Inferior parietal cortex (tissue), 1 donor: ENCODE results near the gene GGT1.
"Not testable (repeated sequence)": the region's sequence is repeated elsewhere in the genome, so short reads cannot be mapped to it uniquely, and the experiment has no call there.

Experiments
- DNase-seq: peaks from one replicate; pipeline ENCODE4 v3.0.0-alpha.2; 2016; ENCODE audit errors: extremely low spot score

GGT1 gene

DNA sequence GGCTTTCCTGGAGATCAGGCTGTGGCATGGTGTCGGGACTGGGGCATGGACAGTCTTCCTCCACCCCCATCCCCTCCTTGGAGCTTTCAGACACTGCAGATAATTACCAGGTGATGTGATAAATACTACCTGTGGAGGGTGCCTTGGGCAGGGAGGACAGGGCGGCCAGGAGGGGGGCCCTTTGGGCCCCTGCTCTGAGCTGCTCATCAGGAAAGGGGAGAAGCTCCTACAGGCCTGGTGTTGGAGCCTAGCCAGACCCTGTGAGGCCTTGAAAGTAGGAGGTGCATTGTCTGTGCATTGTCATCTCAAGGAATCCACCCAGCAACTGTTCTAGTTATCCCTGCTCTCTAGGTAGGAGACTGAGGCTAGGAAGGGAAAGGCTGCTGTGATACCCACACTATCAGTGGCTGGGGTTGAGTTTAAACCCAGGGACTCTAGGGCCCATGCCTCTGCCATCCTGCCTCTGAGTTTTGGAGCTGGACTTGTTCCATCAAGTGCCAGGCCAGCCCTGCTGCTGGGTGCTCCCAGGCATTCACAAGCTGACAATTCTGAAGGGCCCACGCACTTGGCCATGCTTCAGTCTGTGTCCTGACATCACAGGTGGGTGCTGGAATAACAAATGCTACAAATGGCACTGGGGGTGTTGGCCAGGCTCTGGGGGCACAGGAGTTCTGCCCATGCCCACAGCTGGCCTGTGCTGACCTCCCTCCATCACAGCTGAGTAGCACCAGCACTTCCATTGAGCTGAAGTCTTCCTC lies 2.9 kb upstream of the GGT1 start:
- not testable (repeated sequence) for DNase-seq

GRCh38 chr22:24601217-24602104 lies 1.5 kb upstream of the GGT1 start:
- no peak for DNase-seq

DNA sequence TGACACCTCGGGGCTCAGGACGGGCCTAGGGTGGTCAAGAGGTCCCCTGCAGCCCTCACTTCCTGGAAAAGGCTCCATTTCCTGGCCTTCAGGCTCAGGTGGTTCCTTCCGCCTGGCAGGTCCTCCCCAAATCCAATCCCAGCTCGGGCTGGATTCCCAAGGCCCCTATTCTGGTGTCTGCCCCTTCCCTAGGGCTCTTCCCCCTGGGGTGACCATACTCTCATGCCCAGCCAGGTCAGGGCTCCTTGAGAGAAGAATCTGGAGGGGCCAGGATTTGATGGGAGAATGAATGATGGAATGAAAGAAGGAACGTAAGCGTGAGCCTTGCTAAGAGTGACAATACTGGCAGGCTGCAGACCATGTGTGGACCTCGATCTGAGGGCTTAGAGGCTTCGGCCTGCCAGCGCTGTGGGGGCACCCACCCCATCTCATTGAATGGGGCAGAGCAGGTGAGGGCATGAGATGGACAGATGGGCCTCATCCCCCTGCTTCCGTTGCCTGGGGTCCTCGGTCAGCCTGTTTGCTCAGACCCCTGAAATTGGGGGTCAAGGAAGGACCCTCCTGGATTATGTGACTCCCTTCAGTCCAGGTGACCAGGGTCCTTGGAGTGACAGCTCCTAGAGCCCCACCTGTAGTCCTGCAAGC lies 766 bp upstream of the GGT1 start:
- not testable (repeated sequence) for DNase-seq

- not testable (repeated sequence) for DNase-seq
Observed at GRCh38 chr22:24603770-24604629, 1.0 kb downstream of the GGT1 start.

DNA sequence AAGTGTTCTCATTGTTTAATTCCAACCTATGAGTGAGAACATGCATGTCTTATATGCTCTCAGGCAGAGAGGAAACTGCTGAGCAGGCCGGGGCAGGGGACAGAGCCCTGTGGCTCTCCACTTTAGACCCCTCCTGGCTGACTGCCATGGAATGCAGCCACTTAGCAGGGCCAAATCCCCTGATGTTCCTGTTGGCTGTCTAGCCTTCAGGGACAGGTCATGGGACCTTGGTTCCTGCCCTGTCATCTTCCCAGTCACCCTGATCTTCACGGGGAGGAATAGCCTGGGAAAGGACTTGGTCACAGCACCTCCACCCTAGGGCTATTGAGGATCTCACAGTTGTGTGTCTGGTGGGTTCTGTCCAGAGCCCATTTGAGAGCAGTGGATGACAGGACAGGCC lies 3.3 kb downstream of the GGT1 start:
- not testable (repeated sequence) for DNase-seq

- not testable (repeated sequence) for DNase-seq
Observed at GRCh38 chr22:24607429-24607983, 4.5 kb downstream of the GGT1 start.

DNA sequence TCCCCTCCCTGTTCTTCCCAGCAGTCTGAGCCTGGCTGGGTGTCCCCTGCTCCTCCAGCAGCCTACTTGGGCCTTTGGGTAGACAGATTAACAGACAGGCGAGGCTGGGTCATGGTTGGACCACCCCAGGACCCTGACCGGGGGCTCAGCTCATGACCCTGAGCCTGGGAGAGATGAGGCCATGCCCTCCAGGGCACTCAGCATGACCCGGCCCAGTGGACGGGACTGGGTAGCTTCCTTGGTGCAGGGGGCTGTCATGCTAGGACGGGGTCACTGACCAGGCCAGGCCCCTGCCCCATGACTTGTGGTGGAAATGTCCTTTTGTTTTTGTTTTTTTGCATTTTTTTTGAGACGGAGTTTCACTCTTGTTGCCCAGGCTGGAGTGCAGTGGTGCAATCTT lies 5.3 kb downstream of the GGT1 start:
- not testable (repeated sequence) for DNase-seq

GRCh38 chr22:24609888-24610287 lies 6.9 kb downstream of the GGT1 start:
- not testable (repeated sequence) for DNase-seq

DNA sequence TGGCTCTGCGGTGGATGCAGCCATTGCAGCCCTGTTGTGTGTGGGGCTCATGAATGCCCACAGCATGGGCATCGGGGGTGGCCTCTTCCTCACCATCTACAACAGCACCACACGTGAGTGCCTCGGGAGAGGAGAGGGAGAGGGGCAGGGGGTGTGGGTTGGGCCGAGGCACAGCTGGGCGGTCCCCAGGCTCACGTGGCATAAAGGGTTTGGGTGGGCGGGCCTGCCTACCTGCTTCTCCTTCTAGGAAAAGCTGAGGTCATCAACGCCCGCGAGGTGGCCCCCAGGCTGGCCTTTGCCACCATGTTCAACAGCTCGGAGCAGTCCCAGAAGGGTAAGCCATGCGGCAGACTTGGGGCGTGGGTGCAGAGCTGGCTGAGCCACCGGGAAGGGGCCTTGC lies 11.8 kb downstream of the GGT1 start:
- not testable (repeated sequence) for DNase-seq

- DNase-seq: not testable (repeated sequence)
Observed at GRCh38 chr22:24621244-24621643, 18.3 kb downstream of the GGT1 start.

GRCh38 chr22:24622596-24622995 lies 19.6 kb downstream of the GGT1 start:
- not testable (repeated sequence) for DNase-seq

DNA sequence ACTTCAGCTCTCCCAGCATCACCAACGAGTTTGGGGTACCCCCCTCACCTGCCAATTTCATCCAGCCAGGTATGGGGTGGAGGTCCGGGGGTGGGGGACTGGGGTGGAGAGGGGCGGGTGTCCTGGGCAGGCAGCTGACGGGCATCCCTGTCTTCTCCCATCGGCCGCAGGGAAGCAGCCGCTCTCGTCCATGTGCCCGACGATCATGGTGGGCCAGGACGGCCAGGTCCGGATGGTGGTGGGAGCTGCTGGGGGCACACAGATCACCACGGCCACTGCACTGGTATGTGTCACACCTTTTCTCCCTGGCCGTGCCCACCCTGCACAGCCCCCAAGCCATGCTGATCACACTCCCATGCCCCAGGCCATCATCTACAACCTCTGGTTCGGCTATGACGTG lies 24.9 kb downstream of the GGT1 start:
- DNase-seq: not testable (repeated sequence)

- DNase-seq: not testable (repeated sequence)
Observed at GRCh38 chr22:24629069-24629468, 26.1 kb downstream of the GGT1 start.

- DNase-seq: not testable (repeated sequence)
Observed at GRCh38 chr22:24630812-24631427, 27.9 kb downstream of the GGT1 start.

GRCh38 chr22:24631430-24632122 lies 28.6 kb downstream of the GGT1 start:
- DNase-seq: not testable (repeated sequence)

- DNase-seq: not testable (repeated sequence)
Observed at GRCh38 chr22:24632642-24633041, 29.6 kb downstream of the GGT1 start.

- not testable (repeated sequence) for DNase-seq
Observed at GRCh38 chr22:24633231-24634023, 30.4 kb downstream of the GGT1 start.

- DNase-seq: not testable (repeated sequence)
Observed at GRCh38 chr22:24634776-24635389, 31.9 kb downstream of the GGT1 start.
